ENCODE data around the gene PPARG.

- TF ChIP-seq YY1 (IDR thresholded peaks at IDR 0.05; ENCODE audit: insufficient read depth, insufficient read length) (no peak), ZNF274 (IDR thresholded peaks at IDR 0.05; ENCODE audit: low read depth, low read length) (no peak)
Observed at GRCh38 chr3:12452361-12453330, 163.8 kb downstream of the PPARG start.
